Spleen (tissue), 7 donors: Measurements from ENCODE around the gene AFAP1.

Experiments
- CTCF ChIP-seq, 11 experiments: fragments of 200-600 bp in 7 of 11; fragments of 450-650 bp in 4 of 11; sonication (generic) in 4 of 11; IDR thresholded peaks in 8 of 11; conservative IDR thresholded peaks in 3 of 11; 1 replicate in 7 of 11; 2 replicates in 4 of 11; pipeline versions ENCODE4 v1.4.0 to v1.8.0; 2016 to 2021; ENCODE audit warnings: antibody characterized with exemption in 11 of 11, inconsistent platforms in 4 of 11, mild to moderate bottlenecking in 1 of 11
- POLR2A ChIP-seq, 3 donors: fragments of 450-650 bp; IDR thresholded peaks; one replicate each; pipeline ENCODE4 v1.5.1; 2017; ENCODE audit warnings: antibody characterized with exemption in 3 of 3, mild to moderate bottlenecking in 1 of 3
- POLR2AphosphoS5 ChIP-seq, 3 donors: sonication (generic); formaldehyde crosslinking; IDR thresholded peaks; one replicate each; pipeline ENCODE4 v1.5.1; 2017; ENCODE audit warnings: antibody characterized with exemption in 3 of 3
- donor health status: DM: no; HTN: no; CAD: no; lungs with moderate emphysema.
- donor health status: DM: no; HTN: no; CAD: no.
- donor health status: DM: no; HTN: no; CAD: no.

DNA sequence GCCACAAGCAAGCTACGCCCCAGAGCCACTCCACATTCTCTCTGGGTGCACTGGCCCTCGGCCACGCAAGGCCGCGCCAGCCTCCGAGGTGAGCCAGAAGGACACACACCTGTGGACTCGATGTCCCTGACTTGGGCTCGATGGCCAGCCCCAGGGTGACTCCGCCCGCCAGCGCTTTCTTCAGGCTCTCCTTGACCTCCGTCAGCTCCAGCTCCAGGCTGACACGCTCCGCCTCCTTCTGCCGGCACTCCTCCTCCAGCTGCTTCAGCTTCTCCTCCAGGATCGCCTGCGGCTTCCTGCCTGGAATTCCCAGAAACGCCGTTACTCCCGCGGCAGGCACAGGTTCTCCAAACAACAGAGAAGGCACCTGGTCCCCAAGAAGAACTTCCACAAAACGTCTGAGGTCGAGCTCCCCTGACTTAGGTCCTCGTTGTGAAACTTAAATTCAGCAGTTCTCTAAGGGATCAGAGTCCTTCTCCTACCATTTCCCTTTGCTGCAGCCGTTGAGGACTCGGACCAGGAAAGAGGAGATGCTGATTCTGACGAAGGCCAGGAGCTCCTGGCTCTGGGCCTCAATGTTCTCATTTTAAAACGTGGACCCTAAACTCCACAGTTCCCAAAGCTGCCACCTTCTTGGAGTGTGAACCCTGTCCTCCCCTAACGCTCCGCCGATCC lies 166.8 kb downstream of the AFAP1 start:
- TF ChIP-seq CTCF (IDR thresholded peaks at IDR 0.05 in 8 of 11, conservative IDR thresholded peaks at IDR 0.05 in 3 of 11) (no peak), POLR2AphosphoS5 (IDR thresholded peaks at IDR 0.05) (peak in 2 of 3 donors; percentile 40), POLR2A (IDR thresholded peaks at IDR 0.05) (no peak)
